IMR-90 (cell line): Measurements from ENCODE around the gene OXER1. TPM values are rescaled to one million over a fixed set of nuclear protein-coding genes. Genes with fewer than 3 reads are reported as not detected.

ENCODE experiments used
- ATAC-seq: fragments of 200-7000 bp; cut with Tn5 transposase; 2 replicates; pipeline ENCODE4 v1.9.1; 2020; ENCODE audit warnings: low read depth, mild to moderate bottlenecking, moderate library complexity
- BruUV-seq: library from RNA; stranded (reverse); fragments of 400-500 nt; replicated peaks from 2 replicates; lab custom pipeline; 2021; lab: Mats Ljungman, UMichigan
- CTCF ChIA-PET: fragments of 300-600 bp; formaldehyde crosslinking; extraction: SDS; loops from one replicate; lab custom pipeline; 2021; ENCODE audit warnings: antibody characterized with exemption; lab: Yijun Ruan, JAX
- POLR2A ChIA-PET: fragments of 300-600 bp; sonication (Branson Sonifier 250); formaldehyde crosslinking; loops from one replicate; lab custom pipeline; 2022; ENCODE audit warnings: antibody characterized with exemption; ENCODE audit not compliant: unreplicated experiment; lab: Charles Lee
- DNase-seq: peaks from one replicate; pipeline ENCODE4 v3.0.0; 2013
- H2AFZ ChIP-seq: replicated peaks from 2 replicates; pipeline ENCODE3; 2013; ENCODE audit warnings: low read length, mild to moderate bottlenecking; ENCODE audit not compliant: poor library complexity
- H2AK5ac ChIP-seq: 2 replicates; pipeline ENCODE4 v1.6.1; 2013; ENCODE audit warnings: low read depth, low read length, inconsistent platforms
- H2AK9ac ChIP-seq: replicated peaks from 2 replicates; pipeline ENCODE3; 2013; ENCODE audit warnings: mild to moderate bottlenecking, low read depth, low read length, moderate library complexity; ENCODE audit not compliant: poor library complexity
- H2BK120ac ChIP-seq: 2 replicates; pipeline ENCODE4 v1.6.1; 2013; ENCODE audit warnings: low read depth, low read length, inconsistent platforms
- H2BK15ac ChIP-seq: 3 replicates; pipeline ENCODE4 v1.6.1; 2013; ENCODE audit warnings: low read depth, low read length, inconsistent platforms
- H2BK20ac ChIP-seq: 2 replicates; pipeline ENCODE4 v1.6.1; 2013; ENCODE audit warnings: low read depth, mild to moderate bottlenecking, inconsistent platforms, low read length, moderate library complexity
- H2BK5ac ChIP-seq: 2 replicates; pipeline ENCODE4 v1.6.1; 2013; ENCODE audit warnings: mild to moderate bottlenecking, low read depth, low read length, inconsistent platforms; ENCODE audit not compliant: poor library complexity, severe bottlenecking
- H3K14ac ChIP-seq: replicated peaks from 2 replicates; pipeline ENCODE4 v1.6.1; 2013; ENCODE audit warnings: low read depth, low read length, inconsistent platforms
- H3K18ac ChIP-seq: 2 replicates; pipeline ENCODE4 v1.6.1; 2013; ENCODE audit warnings: low read depth, low read length, control low read depth
- H3K23ac ChIP-seq: 2 replicates; pipeline ENCODE4 v1.6.1; 2013; ENCODE audit warnings: low read depth, low read length, inconsistent platforms
- H3K27ac ChIP-seq: 2 replicates; pipeline ENCODE4 v1.5.1; 2013; ENCODE audit warnings: mild to moderate bottlenecking, control low read depth, low read length; ENCODE audit not compliant: insufficient read depth
- H3K27me3 ChIP-seq: 2 replicates; pipeline ENCODE4 v1.6.1; 2013; ENCODE audit warnings: low read length; ENCODE audit not compliant: control insufficient read depth, insufficient read depth
- H3K36me3 ChIP-seq: 2 replicates; pipeline ENCODE4 v1.6.1; 2013; ENCODE audit warnings: low read length, mixed read lengths; ENCODE audit not compliant: control insufficient read depth, insufficient read depth
- H3K4ac ChIP-seq: 2 replicates; pipeline ENCODE4 v1.6.1; 2013; ENCODE audit warnings: low read depth, low read length, inconsistent platforms
- H3K4me1 ChIP-seq: 2 replicates; pipeline ENCODE4 v1.6.1; 2013; ENCODE audit warnings: low read length, mixed read lengths; ENCODE audit not compliant: control insufficient read depth, insufficient read depth
- H3K4me2 ChIP-seq: 2 replicates; pipeline ENCODE4 v1.6.1; 2013; ENCODE audit warnings: low read depth, mild to moderate bottlenecking, control low read depth, low read length, moderate library complexity
- H3K4me3 ChIP-seq: 2 replicates; pipeline ENCODE4 v1.5.1; 2013; ENCODE audit warnings: low read depth, mild to moderate bottlenecking, control low read depth, low read length, moderate library complexity; ENCODE audit not compliant: insufficient read depth
- H3K56ac ChIP-seq: 2 replicates; pipeline ENCODE4 v1.6.1; 2013; ENCODE audit warnings: low read length, inconsistent platforms; ENCODE audit not compliant: insufficient read depth; ENCODE audit errors: extremely low read depth
- H3K79me1 ChIP-seq, 2 experiments: 2 replicates each; pipeline ENCODE4 v1.6.1; 2013; ENCODE audit warnings: low read length in 2 of 2, inconsistent platforms in 1 of 2, low read depth in 1 of 2
- H3K9ac ChIP-seq: 2 replicates; pipeline ENCODE4 v1.6.1; 2013; ENCODE audit warnings: low read depth, low read length, control low read depth
- H3K9me1 ChIP-seq: 2 replicates; pipeline ENCODE4 v1.6.1; 2013; ENCODE audit warnings: low read length, inconsistent platforms; ENCODE audit not compliant: insufficient read depth
- H3K9me3 ChIP-seq: 2 replicates; pipeline ENCODE4 v1.6.1; 2013; ENCODE audit warnings: low read length; ENCODE audit not compliant: control insufficient read depth, insufficient read depth
- H4K20me1 ChIP-seq: 2 replicates; pipeline ENCODE4 v1.6.1; 2013; ENCODE audit warnings: low read length, inconsistent platforms; ENCODE audit not compliant: insufficient read depth
- H4K5ac ChIP-seq: 2 replicates; pipeline ENCODE4 v1.6.1; 2013; ENCODE audit warnings: mild to moderate bottlenecking, low read depth, low read length, control low read depth
- H4K8ac ChIP-seq, 2 experiments: 2 replicates each; pipeline ENCODE4 v1.6.1; 2013; ENCODE audit warnings: low read depth in 2 of 2, low read length in 2 of 2, control low read depth in 1 of 2, inconsistent platforms in 1 of 2
- H4K91ac ChIP-seq: 2 replicates; pipeline ENCODE4 v1.6.1; 2013; ENCODE audit warnings: low read depth, low read length, inconsistent platforms; ENCODE audit not compliant: insufficient read depth
- USF2 ChIP-seq: fragments of 150-350 bp; IDR thresholded peaks from 2 replicates; pipeline ENCODE4 v1.6.1; 2017; ENCODE audit warnings: mild to moderate bottlenecking, antibody characterized with exemption, low read length, low read depth
- WGBS, 2 experiments: methylation state at CpG; one replicate each; pipeline versions ENCODE4 v1.1.5 to v1.1.7; 2013; ENCODE audit warnings: missing lambda C conversion rate in 2 of 2; ENCODE audit not compliant: insufficient read length in 1 of 2; ENCODE audit errors: extremely low coverage in 2 of 2; 5-methylcytosine and 5-hydroxymethylcytosine counted together
- dilution Hi-C: fragments of 300-500 bp; cut with HindIII; formaldehyde crosslinking; loops from one replicate; pipeline ENCODE4 v1.14.3; 2018; ENCODE audit warnings: low sequenced_read_pairs; ENCODE audit not compliant: unreplicated experiment
- in situ Hi-C: fragments of 300-500 bp; cut with MboI; formaldehyde crosslinking; loops from 3 replicates; pipeline ENCODE4 v1.14.3; 2019; ENCODE audit warnings: low sequenced_read_pairs, inconsistent platforms, mixed read lengths
- intact Hi-C: fragments of 100-400 bp; cut with micrococcal nuclease; formaldehyde crosslinking; loops from 2 replicates; pipeline ENCODE4 v1.10.0; 2022
- polyA plus RNA-seq, 3 experiments: library from polyadenylated mRNA; depleted of rRNA; stranded (reverse); fragments of >200 nt; gene quantifications; 2 replicates each; pipeline ENCODE4 v1.2.3, GENCODE V29; 2012; ENCODE audit warnings: low replicate concordance in 1 of 3
- total RNA-seq: library from RNA; depleted of rRNA; stranded (reverse); fragments of >200 nt; gene quantifications from 2 replicates; pipeline ENCODE4 v1.2.3, GENCODE V29; 2012

OXER1 gene
- total and polyA plus RNA-seq, 2 of the 4 experiments (the other 2 are of a cell fraction), result not detected

- Histone ChIP-seq H4K5ac (no peak overlapping the region), H2AK9ac (no peak overlapping the region), H2BK15ac (no peak overlapping the region), H3K79me1 (no peaks in the 10 kb centered on the region), H4K8ac (no peak overlapping the region), H3K4me1 (no peaks in the 10 kb centered on the region), H2BK5ac (no peak overlapping the region), H3K56ac (no peak overlapping the region), H4K20me1 (no peaks in the 10 kb centered on the region), H3K18ac (no peak overlapping the region), H2BK20ac (no peak overlapping the region), H4K91ac (no peak overlapping the region), H2BK120ac (no peak overlapping the region), H3K9me1 (peaks cover 2% of the 10 kb centered on the region; the same call in 1 of the 2 replicates), H3K36me3 (peaks cover 2% of the 10 kb centered on the region; the same call in 1 of the 2 replicates), H3K9ac (no peak overlapping the region), H3K4me2 (no peak overlapping the region), H3K27ac (no peak overlapping the region), H3K23ac (no peak overlapping the region), H3K14ac (no peak overlapping the region), H2AK5ac (no peak overlapping the region), H3K9me3 (no peaks in the 10 kb centered on the region), H2AFZ (no peak overlapping the region), H3K4me3 (no peak overlapping the region), H3K27me3 (no peaks in the 10 kb centered on the region), H3K4ac (no peak overlapping the region)
- WGBS, 2 experiments, result 83% methylated on average over 2 of the region's 7 CpGs; no CpG with 5 or more reads in 1 of the 2 experiments
- ATAC-seq (no peak), DNase-seq (no peak)
- no TSS peak for BruUV-seq
- in situ Hi-C loops, result no loop called here
- CTCF ChIA-PET, result no interaction called here
- POLR2A ChIA-PET, result no interaction called here
- dilution Hi-C loops, result no loop called here
- intact Hi-C loops, result no loop called here
- TF ChIP-seq USF2, result no peak
These were observed 49.2 kb downstream of the OXER1 start for GRCh38 chr2:42714686-42715085.
